ENCODE results near the gene LRIG1.

The LRIG1 gene

DNA sequence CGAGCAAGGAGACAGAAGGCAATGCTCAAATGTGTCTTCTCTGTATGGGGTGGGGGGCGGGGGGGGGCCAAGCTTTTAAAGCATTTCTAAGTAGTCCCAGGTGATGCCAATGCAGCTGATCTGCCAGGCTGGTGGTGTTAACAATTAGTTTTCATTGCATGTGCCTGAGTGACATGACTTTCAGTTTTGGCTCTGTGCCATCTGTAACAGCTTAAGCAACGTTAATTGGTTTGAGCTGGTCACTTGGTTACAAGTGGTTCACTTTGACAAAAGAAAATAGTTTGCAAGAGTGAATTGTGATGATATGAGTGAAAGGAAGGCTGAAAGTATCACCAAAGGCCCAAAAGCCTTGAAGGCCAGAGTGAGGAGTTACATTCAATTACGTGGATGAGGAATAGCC lies 26.4 kb upstream of the LRIG1 start:
- no peak overlapping the region for H3K4me2 ChIP-seq
- no peak overlapping the region for H3K9ac ChIP-seq
- no peak overlapping the region for H3K27ac ChIP-seq
- no peaks in the 10 kb centered on the region for H3K36me3 ChIP-seq (ENCODE audit: insufficient read depth)
- H3K27me3 ChIP-seq (ENCODE audit: insufficient read depth, low read depth) = no peaks in the 10 kb centered on the region
- no peak overlapping the region for H2AFZ ChIP-seq (ENCODE audit: low read depth)
- H3K4me3 ChIP-seq (IDR thresholded peaks at IDR 0.05; ENCODE audit: insufficient read depth, low read depth, low read length) = no peak overlapping the region
- no peaks in the 10 kb centered on the region for H4K20me1 ChIP-seq (ENCODE audit: insufficient read depth)
- no peaks in the 10 kb centered on the region for H3K4me1 ChIP-seq (ENCODE audit: low read depth, poor library complexity, severe bottlenecking)
- H3K79me2 ChIP-seq (ENCODE audit: insufficient read depth, low read depth) = no peaks in the 10 kb centered on the region
- TF ChIP-seq, protein P1, sequence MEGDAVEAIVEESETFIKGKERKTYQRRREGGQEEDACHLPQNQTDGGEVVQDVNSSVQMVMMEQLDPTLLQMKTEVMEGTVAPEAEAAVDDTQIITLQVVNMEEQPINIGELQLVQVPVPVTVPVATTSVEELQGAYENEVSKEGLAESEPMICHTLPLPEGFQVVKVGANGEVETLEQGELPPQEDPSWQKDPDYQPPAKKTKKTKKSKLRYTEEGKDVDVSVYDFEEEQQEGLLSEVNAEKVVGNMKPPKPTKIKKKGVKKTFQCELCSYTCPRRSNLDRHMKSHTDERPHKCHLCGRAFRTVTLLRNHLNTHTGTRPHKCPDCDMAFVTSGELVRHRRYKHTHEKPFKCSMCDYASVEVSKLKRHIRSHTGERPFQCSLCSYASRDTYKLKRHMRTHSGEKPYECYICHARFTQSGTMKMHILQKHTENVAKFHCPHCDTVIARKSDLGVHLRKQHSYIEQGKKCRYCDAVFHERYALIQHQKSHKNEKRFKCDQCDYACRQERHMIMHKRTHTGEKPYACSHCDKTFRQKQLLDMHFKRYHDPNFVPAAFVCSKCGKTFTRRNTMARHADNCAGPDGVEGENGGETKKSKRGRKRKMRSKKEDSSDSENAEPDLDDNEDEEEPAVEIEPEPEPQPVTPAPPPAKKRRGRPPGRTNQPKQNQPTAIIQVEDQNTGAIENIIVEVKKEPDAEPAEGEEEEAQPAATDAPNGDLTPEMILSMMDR (conservative IDR thresholded peaks at IDR 0.05; ENCODE audit: low read depth, low read length) = no peak

DNA sequence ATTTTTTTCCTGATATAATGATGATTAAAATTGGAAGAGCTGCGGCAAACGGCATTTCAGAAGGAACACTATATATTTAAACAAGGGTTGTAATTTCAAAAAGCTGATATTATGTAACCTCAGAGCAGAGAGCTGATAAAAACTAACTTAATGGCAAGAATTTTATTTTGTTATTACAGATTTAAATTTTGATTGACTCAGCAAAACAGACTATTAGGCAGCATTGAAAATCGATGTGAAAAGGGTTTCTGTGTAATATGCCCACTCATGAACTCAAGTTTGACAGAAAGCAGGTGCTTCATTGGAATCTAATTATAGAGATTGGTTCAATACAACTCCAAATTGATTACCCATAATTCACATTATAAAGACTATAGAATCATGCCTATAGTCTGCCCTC lies 24.9 kb upstream of the LRIG1 start:
- Histone ChIP-seq H3K27me3 (ENCODE audit: insufficient read depth, low read depth) (no peaks in the 10 kb centered on the region), H4K20me1 (ENCODE audit: insufficient read depth) (no peaks in the 10 kb centered on the region), H3K79me2 (ENCODE audit: insufficient read depth, low read depth) (no peaks in the 10 kb centered on the region), H3K27ac (no peak overlapping the region), H3K36me3 (ENCODE audit: insufficient read depth) (no peaks in the 10 kb centered on the region), H3K4me2 (no peak overlapping the region), H3K9ac (no peak overlapping the region), H3K4me3 (IDR thresholded peaks at IDR 0.05; ENCODE audit: insufficient read depth, low read depth, low read length) (no peak overlapping the region), H3K4me1 (ENCODE audit: low read depth, poor library complexity, severe bottlenecking) (no peaks in the 10 kb centered on the region), H2AFZ (ENCODE audit: low read depth) (no peak overlapping the region)
- TF ChIP-seq, protein P1 (conservative IDR thresholded peaks at IDR 0.05; ENCODE audit: low read depth, low read length) = no peak

DNA sequence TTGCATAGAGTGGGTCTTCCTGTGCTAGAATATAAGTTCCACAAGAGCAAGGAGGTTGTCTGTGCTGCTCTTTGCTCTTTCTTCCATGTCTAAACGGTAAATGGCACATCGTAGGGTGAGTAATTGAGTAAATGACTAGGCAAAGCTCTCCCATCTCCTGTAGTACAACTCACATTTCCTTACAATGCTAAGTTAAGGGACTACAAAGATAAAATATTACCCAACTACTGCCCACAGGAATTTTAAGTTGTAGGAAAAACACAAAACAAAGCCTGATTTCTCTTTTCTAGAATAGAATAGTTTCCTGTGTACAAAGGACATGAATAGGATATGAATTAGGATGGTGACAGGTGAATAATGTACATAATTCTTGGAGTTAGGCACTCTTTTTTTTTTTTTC lies 19.9 kb upstream of the LRIG1 start:
- Histone ChIP-seq H2AFZ (ENCODE audit: low read depth) (no peak overlapping the region), H3K9ac (no peak overlapping the region), H3K36me3 (ENCODE audit: insufficient read depth) (no peaks in the 10 kb centered on the region), H3K4me1 (ENCODE audit: low read depth, poor library complexity, severe bottlenecking) (no peaks in the 10 kb centered on the region), H3K4me3 (IDR thresholded peaks at IDR 0.05; ENCODE audit: insufficient read depth, low read depth, low read length) (no peak overlapping the region), H3K27ac (no peak overlapping the region), H4K20me1 (ENCODE audit: insufficient read depth) (no peaks in the 10 kb centered on the region), H3K79me2 (ENCODE audit: insufficient read depth, low read depth) (no peaks in the 10 kb centered on the region), H3K27me3 (ENCODE audit: insufficient read depth, low read depth) (no peaks in the 10 kb centered on the region), H3K4me2 (no peak overlapping the region)
- TF ChIP-seq, protein P1 (conservative IDR thresholded peaks at IDR 0.05; ENCODE audit: low read depth, low read length) = no peak

DNA sequence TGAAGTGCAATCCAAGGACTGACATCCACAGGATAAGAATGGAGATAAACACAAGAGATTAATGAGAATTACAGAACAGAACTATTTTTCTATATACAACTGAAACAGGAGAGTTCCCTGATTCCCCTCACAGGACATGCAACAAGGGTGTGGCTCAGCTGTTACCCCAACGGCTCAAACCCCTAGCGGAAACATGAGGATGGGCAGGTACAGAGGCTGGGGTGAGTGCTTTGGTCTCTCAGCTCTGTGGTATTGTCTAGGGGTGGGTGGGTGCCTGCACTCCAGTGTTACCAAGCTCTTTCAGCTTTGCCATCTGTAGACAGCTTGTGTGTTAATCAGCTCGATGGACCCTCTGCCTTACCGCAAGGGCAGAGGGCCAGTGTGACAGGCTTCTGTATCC lies 17.8 kb upstream of the LRIG1 start:
- Histone ChIP-seq H3K4me1 (ENCODE audit: low read depth, poor library complexity, severe bottlenecking) (no peaks in the 10 kb centered on the region), H4K20me1 (ENCODE audit: insufficient read depth) (no peaks in the 10 kb centered on the region), H3K27me3 (ENCODE audit: insufficient read depth, low read depth) (no peaks in the 10 kb centered on the region), H3K79me2 (ENCODE audit: insufficient read depth, low read depth) (no peaks in the 10 kb centered on the region), H3K36me3 (ENCODE audit: insufficient read depth) (no peaks in the 10 kb centered on the region), H2AFZ (ENCODE audit: low read depth) (no peak overlapping the region), H3K4me2 (no peak overlapping the region), H3K9ac (no peak overlapping the region), H3K4me3 (IDR thresholded peaks at IDR 0.05; ENCODE audit: insufficient read depth, low read depth, low read length) (no peak overlapping the region), H3K27ac (no peak overlapping the region)
- TF ChIP-seq, protein P1 (conservative IDR thresholded peaks at IDR 0.05; ENCODE audit: low read depth, low read length) = no peak

DNA sequence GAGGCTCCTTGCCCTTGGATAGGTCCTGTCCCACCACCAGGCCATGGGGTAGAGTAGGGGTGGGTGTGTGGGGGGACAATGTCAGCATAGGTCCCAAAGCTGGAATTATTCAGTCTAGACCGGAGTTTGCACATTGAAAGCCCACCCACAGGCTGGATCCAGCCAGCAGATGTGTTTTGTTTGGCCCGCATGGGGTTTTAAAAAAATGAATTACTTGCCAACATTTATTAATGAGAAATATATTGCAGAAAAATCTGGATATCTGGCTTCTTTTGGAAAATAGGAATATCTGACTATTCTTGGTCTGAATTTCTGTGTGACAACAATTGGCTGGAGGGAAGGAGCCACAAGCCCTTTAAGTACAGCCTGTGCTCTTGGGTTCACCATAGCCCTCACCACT lies 17.3 kb upstream of the LRIG1 start:
- no peak overlapping the region for H3K4me3 ChIP-seq (IDR thresholded peaks at IDR 0.05; ENCODE audit: insufficient read depth, low read depth, low read length)
- no peak overlapping the region for H2AFZ ChIP-seq (ENCODE audit: low read depth)
- no peak overlapping the region for H3K27ac ChIP-seq
- no peaks in the 10 kb centered on the region for H3K4me1 ChIP-seq (ENCODE audit: low read depth, poor library complexity, severe bottlenecking)
- no peaks in the 10 kb centered on the region for H3K27me3 ChIP-seq (ENCODE audit: insufficient read depth, low read depth)
- H3K36me3 ChIP-seq (ENCODE audit: insufficient read depth) = no peaks in the 10 kb centered on the region
- H3K4me2 ChIP-seq = no peak overlapping the region
- TF ChIP-seq, protein P1 (conservative IDR thresholded peaks at IDR 0.05; ENCODE audit: low read depth, low read length) = no peak
- no peaks in the 10 kb centered on the region for H4K20me1 ChIP-seq (ENCODE audit: insufficient read depth)
- no peaks in the 10 kb centered on the region for H3K79me2 ChIP-seq (ENCODE audit: insufficient read depth, low read depth)
- H3K9ac ChIP-seq = no peak overlapping the region

Data from KMS-11 (cell line).